ENCODE data around the gene TOP3B.

TOP3B gene

GRCh38 chr22:21974058-21974649, 8.4 kb downstream of the TOP3B start:
- no peak for TF ChIP-seq FOXP2 (optimal IDR thresholded peaks at IDR 0.05; ENCODE audit: borderline replicate concordance, extremely low read depth, extremely low read length, insufficient read depth)
- TF ChIP-seq SIN3A (IDR thresholded peaks at IDR 0.05; ENCODE audit: borderline replicate concordance, insufficient read depth, low read length) = no peak
- no peak for TF ChIP-seq REST (IDR thresholded peaks at IDR 0.05; ENCODE audit: insufficient read depth in 1 of 2, low read depth in 2 of 2, low read length in 2 of 2)
- TF ChIP-seq POLR2AphosphoS5 (IDR thresholded peaks at IDR 0.05; ENCODE audit: low read depth, low read length) = no peak
- no peak for TF ChIP-seq TAF1 (IDR thresholded peaks at IDR 0.05; ENCODE audit: borderline replicate concordance, insufficient read depth, low read length)

- no peak for TF ChIP-seq REST (IDR thresholded peaks at IDR 0.05; ENCODE audit: insufficient read depth in 1 of 2, low read depth in 2 of 2, low read length in 2 of 2)
- no peak for TF ChIP-seq FOXP2 (optimal IDR thresholded peaks at IDR 0.05; ENCODE audit: borderline replicate concordance, extremely low read depth, extremely low read length, insufficient read depth)
- no peak for TF ChIP-seq SIN3A (IDR thresholded peaks at IDR 0.05; ENCODE audit: borderline replicate concordance, insufficient read depth, low read length)
- TF ChIP-seq TAF1 (IDR thresholded peaks at IDR 0.05; ENCODE audit: borderline replicate concordance, insufficient read depth, low read length) = no peak
- no peak for TF ChIP-seq POLR2AphosphoS5 (IDR thresholded peaks at IDR 0.05; ENCODE audit: low read depth, low read length)
Measured at GRCh38 chr22:21972806-21973205, 9.8 kb downstream of the TOP3B start.

GRCh38 chr22:21972293-21972779, 10.3 kb downstream of the TOP3B start:
- TF ChIP-seq REST (IDR thresholded peaks at IDR 0.05; ENCODE audit: insufficient read depth in 1 of 2, low read depth in 2 of 2, low read length in 2 of 2) (no peak), FOXP2 (optimal IDR thresholded peaks at IDR 0.05; ENCODE audit: borderline replicate concordance, extremely low read depth, extremely low read length, insufficient read depth) (no peak), SIN3A (IDR thresholded peaks at IDR 0.05; ENCODE audit: borderline replicate concordance, insufficient read depth, low read length) (no peak), TAF1 (IDR thresholded peaks at IDR 0.05; ENCODE audit: borderline replicate concordance, insufficient read depth, low read length) (no peak), POLR2AphosphoS5 (IDR thresholded peaks at IDR 0.05; ENCODE audit: low read depth, low read length) (no peak)

GRCh38 chr22:21971858-21972275, 10.7 kb downstream of the TOP3B start:
- TF ChIP-seq POLR2AphosphoS5 (IDR thresholded peaks at IDR 0.05; ENCODE audit: low read depth, low read length) = no peak
- no peak for TF ChIP-seq TAF1 (IDR thresholded peaks at IDR 0.05; ENCODE audit: borderline replicate concordance, insufficient read depth, low read length)
- no peak for TF ChIP-seq SIN3A (IDR thresholded peaks at IDR 0.05; ENCODE audit: borderline replicate concordance, insufficient read depth, low read length)
- TF ChIP-seq REST (IDR thresholded peaks at IDR 0.05; ENCODE audit: insufficient read depth in 1 of 2, low read depth in 2 of 2, low read length in 2 of 2) = no peak
- no peak for TF ChIP-seq FOXP2 (optimal IDR thresholded peaks at IDR 0.05; ENCODE audit: borderline replicate concordance, extremely low read depth, extremely low read length, insufficient read depth)
